ACC112 (cell line): Measurements from ENCODE around the gene NCOR1.

Source experiments
- H2AFZ ChIP-seq: fragments of 200-600 bp; sonication (generic); one replicate; pipeline ENCODE4 v1.6.0; 2017; ENCODE audit warnings: antibody characterized with exemption, low read length; ENCODE audit not compliant: unreplicated experiment
- H3K27ac ChIP-seq: fragments of 200-600 bp; sonication (generic); 2 replicates; pipeline ENCODE4 v1.5.1; 2014; ENCODE audit warnings: low read depth, mild to moderate bottlenecking, antibody characterized with exemption, low read length, moderate library complexity
- H3K27me3 ChIP-seq: fragments of 200-600 bp; sonication (generic); 2 replicates; pipeline ENCODE4 v1.6.1; 2014; ENCODE audit warnings: mild to moderate bottlenecking, antibody characterized with exemption, low read length, moderate library complexity, mixed read lengths; ENCODE audit not compliant: insufficient read depth
- H3K36me3 ChIP-seq: fragments of 200-600 bp; sonication (generic); 2 replicates; pipeline ENCODE4 v1.6.1; 2016; ENCODE audit warnings: mild to moderate bottlenecking, antibody characterized with exemption, low read length, moderate library complexity, mixed read lengths; ENCODE audit not compliant: insufficient read depth
- H3K4me1 ChIP-seq: fragments of 200-600 bp; sonication (generic); one replicate; pipeline ENCODE4 v1.6.1; 2016; ENCODE audit warnings: low read length, mixed read lengths; ENCODE audit not compliant: insufficient read depth, unreplicated experiment, control insufficient read depth
- H3K4me3 ChIP-seq: fragments of 200-600 bp; sonication (generic); 2 replicates; pipeline ENCODE4 v1.5.1; 2014; ENCODE audit warnings: mild to moderate bottlenecking, low read depth, low read length
- H3K79me2 ChIP-seq: fragments of 200-600 bp; sonication (generic); one replicate; pipeline ENCODE4 v1.6.0; 2016; ENCODE audit warnings: low read length; ENCODE audit not compliant: control insufficient read depth, unreplicated experiment, insufficient read depth

The NCOR1 gene

DNA sequence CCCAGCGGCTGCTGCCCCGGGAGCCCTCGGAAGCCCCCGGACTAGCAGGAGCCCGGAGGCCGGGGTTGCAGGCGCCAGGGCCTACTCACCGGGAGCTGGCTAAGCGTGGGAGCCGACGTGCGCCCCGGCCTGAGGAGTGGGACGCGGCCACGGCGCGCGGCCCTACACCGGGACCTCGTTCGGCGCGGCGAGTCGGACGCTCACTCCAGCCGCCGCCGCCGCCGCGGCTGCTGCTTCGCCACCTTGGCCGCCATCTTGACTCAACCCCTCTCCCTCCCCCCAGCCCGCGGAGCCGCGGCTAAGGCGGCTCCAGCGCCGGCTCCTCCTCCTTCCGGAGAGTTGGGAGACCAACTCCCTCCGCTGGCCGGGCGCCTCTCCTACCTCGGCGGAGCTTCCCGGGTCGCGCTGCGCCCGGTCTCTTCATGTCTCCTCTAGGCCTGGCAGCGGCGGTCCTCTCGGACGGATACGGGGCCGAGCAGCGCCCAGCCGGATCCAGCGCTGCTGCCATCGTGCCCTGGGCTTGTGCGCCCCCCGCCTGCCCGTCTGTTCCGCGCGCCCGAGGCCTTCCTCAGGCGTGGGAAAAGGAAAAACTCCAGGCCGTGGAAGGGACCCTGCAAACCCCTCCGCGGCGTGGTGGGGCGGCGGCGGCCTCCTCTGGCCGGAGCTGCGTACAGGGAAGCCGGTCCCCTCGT lies at the start of gene NCOR1:
TSS of gene NCOR1 (minus strand) at position 262 of the 692 bp plus-strand sequence. CDS start 20,965 bp downstream, outside the sequence.
- H2AFZ ChIP-seq, result peak within 1 kb of the TSS; percentile 89
- peaks cover 87% of the 10 kb centered on the region for H3K79me2 ChIP-seq
- peak within 1 kb of the TSS; percentile 82 for H3K4me3 ChIP-seq

GRCh38 chr17:16262201-16262600 lies 46.9 kb upstream of the NCOR1 start:
- no peaks in the 10 kb centered on the region for H3K4me1 ChIP-seq
- no peaks in the 10 kb centered on the region for H3K27me3 ChIP-seq
- no peak overlapping the region for H3K4me3 ChIP-seq
- no peak overlapping the region for H3K27ac ChIP-seq
- no peaks in the 10 kb centered on the region for H3K79me2 ChIP-seq
- no peaks in the 10 kb centered on the region for H3K36me3 ChIP-seq
- H2AFZ ChIP-seq, result no peak overlapping the region

More for the DNA sequence above, at the start of gene NCOR1:
- Histone ChIP-seq H3K36me3 (no peaks in the 10 kb centered on the region), H3K4me1 (peaks cover 15% of the 10 kb centered on the region), H3K27ac (peak within 1 kb of the TSS; percentile 82), H3K27me3 (no peaks in the 10 kb centered on the region)

DNA sequence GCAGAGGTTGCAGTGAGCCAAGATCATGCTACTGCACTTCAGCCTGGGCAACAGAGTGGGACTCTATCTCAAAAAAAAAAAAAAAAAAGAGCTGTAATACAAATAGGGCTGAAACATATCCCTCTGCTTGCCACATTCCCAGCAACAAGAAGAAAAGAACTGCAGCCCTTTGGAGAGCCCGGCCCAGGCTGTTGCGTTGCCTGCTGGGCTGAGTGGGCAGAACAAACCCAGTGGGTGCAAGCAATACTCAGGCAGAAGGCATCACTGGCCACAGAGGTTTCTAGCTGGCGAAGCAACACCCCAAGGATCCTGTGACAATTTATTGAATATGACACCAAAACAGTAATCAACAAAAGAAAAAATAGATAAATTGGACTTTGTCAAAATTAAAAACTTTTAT lies 45.7 kb upstream of the NCOR1 start:
- Histone ChIP-seq H3K27ac (no peak overlapping the region), H3K27me3 (no peaks in the 10 kb centered on the region), H3K36me3 (no peaks in the 10 kb centered on the region), H3K79me2 (no peaks in the 10 kb centered on the region), H2AFZ (no peak overlapping the region), H3K4me3 (no peak overlapping the region), H3K4me1 (no peaks in the 10 kb centered on the region)

DNA sequence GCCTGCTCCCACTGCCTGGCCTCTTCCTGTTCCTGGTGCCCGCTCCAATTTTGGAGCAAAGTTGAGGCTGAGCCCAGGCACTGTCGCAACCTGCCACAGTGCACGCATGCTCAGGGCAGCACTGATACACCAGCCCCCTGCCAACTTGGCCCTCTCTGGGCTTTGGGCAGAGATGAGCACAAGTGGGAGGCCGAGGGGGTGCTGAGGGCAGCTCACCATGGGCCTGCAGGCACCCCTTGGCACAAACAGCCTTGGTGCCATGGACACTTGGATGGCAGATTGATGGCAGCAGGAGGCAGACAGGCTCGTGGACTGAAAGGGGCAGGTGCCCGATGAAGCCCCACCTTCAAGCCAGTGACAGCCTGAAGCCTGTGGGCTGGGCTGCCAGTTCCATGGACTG lies 44.6 kb upstream of the NCOR1 start:
- Histone ChIP-seq H3K79me2 (no peaks in the 10 kb centered on the region), H2AFZ (no peak overlapping the region), H3K4me1 (peaks cover 11% of the 10 kb centered on the region), H3K27me3 (no peaks in the 10 kb centered on the region), H3K36me3 (no peaks in the 10 kb centered on the region), H3K27ac (no peak overlapping the region), H3K4me3 (no peak overlapping the region)

DNA sequence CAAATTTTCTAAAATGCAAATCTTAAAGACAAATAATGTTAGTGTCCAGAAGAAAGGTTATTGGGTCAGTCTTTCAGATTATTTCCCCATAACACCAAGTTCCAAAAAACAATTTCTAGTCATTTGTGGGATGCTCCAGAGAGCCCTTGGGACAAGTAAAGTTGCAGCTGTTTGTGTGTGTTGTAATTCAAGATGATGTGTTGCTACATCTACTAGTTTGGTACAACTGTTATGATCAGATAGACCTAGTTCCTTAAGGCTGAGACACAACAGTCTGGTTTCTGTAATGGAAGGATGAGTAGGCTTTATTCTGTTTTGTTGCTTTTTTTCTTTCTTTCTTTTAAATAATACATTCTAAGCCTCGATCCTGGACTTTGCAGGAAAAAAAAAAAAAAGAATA lies 43.6 kb upstream of the NCOR1 start:
- Histone ChIP-seq H2AFZ (no peak overlapping the region), H3K27ac (no peak overlapping the region), H3K4me1 (peaks cover 12% of the 10 kb centered on the region), H3K4me3 (no peak overlapping the region), H3K27me3 (no peaks in the 10 kb centered on the region), H3K79me2 (no peaks in the 10 kb centered on the region), H3K36me3 (no peaks in the 10 kb centered on the region)

DNA sequence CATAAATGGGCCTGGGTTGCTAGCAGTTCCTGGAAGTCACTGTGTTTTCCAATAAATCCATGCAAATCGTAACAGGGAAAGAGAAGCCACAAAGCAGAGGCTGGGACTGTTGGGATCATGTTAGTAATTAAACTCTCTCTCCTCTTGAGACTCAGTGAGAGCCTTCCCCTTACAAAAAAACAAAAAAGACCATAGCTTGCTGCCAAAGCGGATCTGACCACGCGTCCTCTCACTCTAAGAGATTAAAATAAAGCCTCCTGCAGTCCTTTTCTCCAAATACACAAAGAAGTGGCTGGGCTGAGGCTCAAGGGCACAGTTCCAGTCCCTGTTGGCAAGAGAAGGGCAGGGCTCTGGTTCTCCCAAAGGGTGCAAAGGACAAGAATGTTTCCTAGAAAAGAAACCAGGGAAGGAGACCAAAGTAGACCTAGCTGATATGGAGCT lies 40.2 kb upstream of the NCOR1 start:
- Histone ChIP-seq H3K4me3 (peak overlapping the region; percentile 33), H3K27ac (peak overlapping the region; percentile 16; the same call in 1 of the 2 replicates)

GRCh38 chr17:16254773-16255400 lies 39.6 kb upstream of the NCOR1 start:
- Histone ChIP-seq H2AFZ (peak overlapping the region; percentile 57), H3K4me1 (peaks cover 12% of the 10 kb centered on the region), H3K36me3 (no peaks in the 10 kb centered on the region), H3K27me3 (no peaks in the 10 kb centered on the region), H3K79me2 (no peaks in the 10 kb centered on the region), H3K4me3 (peak overlapping the region; percentile 33), H3K27ac (0 out of 2 replicates have a peak overlapping the region, but pooled peaks have one; percentile 16)

More for the DNA sequence above, 40.2 kb upstream of the NCOR1 start:
- H3K79me2 ChIP-seq, result no peaks in the 10 kb centered on the region
- no peaks in the 10 kb centered on the region for H3K36me3 ChIP-seq
- no peaks in the 10 kb centered on the region for H3K27me3 ChIP-seq
- H2AFZ ChIP-seq, result peak overlapping the region; percentile 57
- H3K4me1 ChIP-seq, result peaks cover 12% of the 10 kb centered on the region

GRCh38 chr17:16251556-16251955 lies 36.2 kb upstream of the NCOR1 start:
- H3K4me3 ChIP-seq, result no peak overlapping the region
- H3K27ac ChIP-seq, result no peak overlapping the region
- no peaks in the 10 kb centered on the region for H3K79me2 ChIP-seq
- no peak overlapping the region for H2AFZ ChIP-seq
- H3K27me3 ChIP-seq, result no peaks in the 10 kb centered on the region
- H3K36me3 ChIP-seq, result no peaks in the 10 kb centered on the region
- peaks cover 12% of the 10 kb centered on the region for H3K4me1 ChIP-seq

DNA sequence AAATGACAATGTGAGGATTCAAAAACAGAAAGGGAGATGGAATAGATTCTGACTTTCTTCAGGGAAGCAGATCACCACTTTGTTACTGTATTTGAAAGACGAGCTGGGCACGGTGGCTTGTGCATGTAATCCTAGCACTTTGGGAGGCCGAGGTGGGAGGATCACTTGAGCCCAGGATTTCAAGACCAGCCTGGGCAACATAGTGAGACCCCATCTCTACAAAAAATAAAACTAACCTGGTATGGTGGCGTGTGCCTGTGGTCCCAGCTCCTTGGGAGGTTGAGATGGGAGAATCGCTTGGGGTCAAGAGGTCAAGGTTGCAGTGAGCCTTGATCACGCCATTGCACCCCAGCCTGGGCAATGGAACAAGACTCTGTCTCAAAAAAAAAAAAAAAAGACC lies 35.7 kb upstream of the NCOR1 start:
- Histone ChIP-seq H3K27ac (no peak overlapping the region), H3K4me1 (peaks cover 12% of the 10 kb centered on the region), H3K36me3 (no peaks in the 10 kb centered on the region), H3K27me3 (no peaks in the 10 kb centered on the region), H3K79me2 (no peaks in the 10 kb centered on the region), H2AFZ (no peak overlapping the region), H3K4me3 (no peak overlapping the region)

- Histone ChIP-seq H3K4me3 (no peak overlapping the region), H2AFZ (no peak overlapping the region), H3K27me3 (no peaks in the 10 kb centered on the region), H3K27ac (no peak overlapping the region), H3K36me3 (no peaks in the 10 kb centered on the region), H3K79me2 (no peaks in the 10 kb centered on the region), H3K4me1 (peaks cover 8% of the 10 kb centered on the region)
Observed at GRCh38 chr17:16250635-16251034, 35.3 kb upstream of the NCOR1 start.

- H3K4me1 ChIP-seq, result peaks cover 4% of the 10 kb centered on the region
- H3K27me3 ChIP-seq, result no peaks in the 10 kb centered on the region
- no peak overlapping the region for H3K4me3 ChIP-seq
- H3K27ac ChIP-seq, result no peak overlapping the region
- H3K79me2 ChIP-seq, result no peaks in the 10 kb centered on the region
- H3K36me3 ChIP-seq, result no peaks in the 10 kb centered on the region
- H2AFZ ChIP-seq, result no peak overlapping the region
Observed at GRCh38 chr17:16247586-16247984, 32.3 kb upstream of the NCOR1 start.
